Endothelial cell of umbilical vein (primary cell): ENCODE results near the gene ZDHHC22. TPM values are rescaled to one million over a fixed set of nuclear protein-coding genes. Genes with fewer than 3 reads are reported as not detected.

Source experiments
- BruUV-seq: library from RNA; stranded (reverse); fragments of 400-500 nt; replicated peaks from 2 replicates; lab custom pipeline; 2021; lab: Mats Ljungman, UMichigan
- CTCF ChIA-PET: fragments of 300-600, 350-600 bp; sonication (Branson Sonifier 250); formaldehyde crosslinking; loops from one replicate; lab custom pipeline; 2021; ENCODE audit warnings: antibody characterized with exemption, inconsistent platforms; lab: Charles Lee
- POLR2A ChIA-PET: fragments of 300-600, 350-600 bp; sonication (Branson Sonifier 250); formaldehyde crosslinking; loops from one replicate; lab custom pipeline; 2021; ENCODE audit warnings: antibody characterized with exemption, inconsistent platforms; lab: Charles Lee
- DNase-seq: peaks from one replicate; pipeline ENCODE4 v3.0.0-alpha.2; 2011; ENCODE audit warnings: low read depth, low spot score
- FAIRE-seq: peaks from 2 replicates; lab custom pipeline; 2011; peaks lifted over from hg19 to GRCh38; lab: Jason Lieb, UNC
- H2AFZ ChIP-seq: 2 replicates; pipeline ENCODE4 v1.6.0; 2012; ENCODE audit warnings: low read depth, low read length, control low read depth, inconsistent platforms
- H3K27ac ChIP-seq: 2 replicates; pipeline ENCODE4 v1.5.1; 2011; ENCODE audit warnings: low read depth, mild to moderate bottlenecking, control low read depth, low read length, moderate library complexity; ENCODE audit not compliant: insufficient read depth
- H3K27me3 ChIP-seq, 2 experiments: 2 replicates each; pipeline versions ENCODE4 v1.6.0 to v1.6.1; 2011; ENCODE audit warnings: low read length in 2 of 2, mixed read lengths in 1 of 2; ENCODE audit not compliant: control insufficient read depth in 2 of 2, insufficient read depth in 2 of 2
- H3K36me3 ChIP-seq, 2 experiments: 2 replicates in 1 of 2; 3 replicates in 1 of 2; pipeline ENCODE4 v1.5.1; 2011; ENCODE audit warnings: low read length in 2 of 2, mild to moderate bottlenecking in 1 of 2, moderate library complexity in 1 of 2; ENCODE audit not compliant: control insufficient read depth in 2 of 2, insufficient read depth in 2 of 2; ENCODE audit errors: extremely low read depth in 1 of 2
- H3K4me1 ChIP-seq: 3 replicates; pipeline ENCODE4 v1.5.1; 2011; ENCODE audit warnings: mild to moderate bottlenecking, low read length; ENCODE audit not compliant: control insufficient read depth, insufficient read depth; ENCODE audit errors: extremely low read depth
- H3K4me2 ChIP-seq: 2 replicates; pipeline ENCODE4 v1.6.1; 2011; ENCODE audit warnings: low read length, control low read depth, mixed read lengths; ENCODE audit not compliant: insufficient read depth
- H3K4me3 ChIP-seq, 3 experiments: fragments of 200-600 bp in 1 of 3; sonication (generic), shearing (Covaris generic) in 1 of 3; replicated peaks in 1 of 3; 2 replicates each; pipeline ENCODE4 v1.5.1; 2011 to 2016; ENCODE audit warnings: control low read depth in 3 of 3, low read length in 3 of 3, mild to moderate bottlenecking in 2 of 3, inconsistent platforms in 1 of 3, low read depth in 1 of 3, moderate library complexity in 1 of 3; ENCODE audit not compliant: insufficient read depth in 1 of 3
- H3K79me2 ChIP-seq: 2 replicates; pipeline ENCODE4 v1.6.0; 2012; ENCODE audit warnings: low read length, inconsistent platforms; ENCODE audit not compliant: control insufficient read depth, insufficient read depth
- H3K9ac ChIP-seq: replicated peaks from 2 replicates; pipeline ENCODE3; 2011; ENCODE audit warnings: low read length, control low read depth; ENCODE audit not compliant: insufficient read depth; ENCODE audit errors: extremely low read depth
- H3K9me1 ChIP-seq: replicated peaks from 3 replicates; pipeline ENCODE4 v1.6.0; 2011; ENCODE audit warnings: mild to moderate bottlenecking, low read length; ENCODE audit not compliant: control insufficient read depth, insufficient read depth; ENCODE audit errors: extremely low read depth
- H3K9me3 ChIP-seq: replicated peaks from 2 replicates; pipeline ENCODE4 v1.5.1; 2012; ENCODE audit warnings: low read length, inconsistent platforms; ENCODE audit not compliant: control insufficient read depth, insufficient read depth
- H4K20me1 ChIP-seq: replicated peaks from 2 replicates; pipeline ENCODE3; 2011; ENCODE audit warnings: mild to moderate bottlenecking, low read length; ENCODE audit not compliant: control insufficient read depth, insufficient read depth; ENCODE audit errors: extremely low read depth
- CTCF ChIP-seq, 2 donors: IDR thresholded peaks; 1 replicate in 1 of 2; 2 replicates in 1 of 2; pipeline ENCODE4 v1.5.1; 2011; ENCODE audit warnings: low read length in 2 of 2, mild to moderate bottlenecking in 2 of 2, moderate library complexity in 2 of 2, control low read depth in 1 of 2, inconsistent platforms in 1 of 2, low read depth in 1 of 2; ENCODE audit not compliant: insufficient read depth in 1 of 2; ENCODE audit errors: extremely low read depth in 1 of 2
- EZH2 ChIP-seq: IDR thresholded peaks from 2 replicates; pipeline ENCODE4 v1.6.1; 2012; ENCODE audit warnings: borderline replicate concordance, low read depth, mild to moderate bottlenecking, moderate library complexity, low read length, inconsistent platforms; ENCODE audit not compliant: severe bottlenecking
- FOS ChIP-seq: IDR thresholded peaks from 2 replicates; pipeline ENCODE4 v1.6.1; 2011; ENCODE audit warnings: mild to moderate bottlenecking, low read length, moderate library complexity, borderline replicate concordance; ENCODE audit not compliant: insufficient read depth
- GATA2 ChIP-seq: IDR thresholded peaks from 2 replicates; pipeline ENCODE4 v1.7.0; 2011; ENCODE audit warnings: low read depth, mild to moderate bottlenecking, moderate library complexity, mixed read lengths, low read length; ENCODE audit not compliant: insufficient read length, insufficient read depth
- JUN ChIP-seq: IDR thresholded peaks from 2 replicates; pipeline ENCODE4 v1.6.1; 2011; ENCODE audit warnings: borderline replicate concordance, low read depth; ENCODE audit not compliant: insufficient read length, insufficient read depth
- MAX ChIP-seq: IDR thresholded peaks from 2 replicates; pipeline ENCODE4 v1.6.1; 2011; ENCODE audit not compliant: insufficient read depth, insufficient read length
- MYC ChIP-seq: IDR thresholded peaks from one replicate; pipeline ENCODE4 v1.6.1; 2011; ENCODE audit warnings: mild to moderate bottlenecking, low read depth, low read length
- POLR2A ChIP-seq: IDR thresholded peaks from 2 replicates; pipeline ENCODE4 v1.6.1; 2012; ENCODE audit warnings: low read depth, mild to moderate bottlenecking, control low read depth, low read length
- POLR2AphosphoS5 ChIP-seq: IDR thresholded peaks from 2 replicates; pipeline ENCODE4 v1.6.1; 2012; ENCODE audit warnings: low read depth, mild to moderate bottlenecking, control low read depth, low read length, moderate library complexity; ENCODE audit not compliant: insufficient read depth
- dilution Hi-C: fragments of 300-500 bp; cut with MboI; formaldehyde crosslinking; loops from one replicate; pipeline ENCODE4 v1.15.0; 2019; ENCODE audit warnings: low sequenced_read_pairs; ENCODE audit not compliant: extremely low pct_ligation_motif_present
- intact Hi-C: fragments of 100-400 bp; cut with micrococcal nuclease; formaldehyde crosslinking; loops from one replicate; pipeline ENCODE4 v1.10.0; 2022
- polyA plus RNA-seq, 4 experiments: library from polyadenylated mRNA; depleted of rRNA in 3 of 4; stranded (reverse) in 3 of 4; unstranded in 1 of 4; fragments of >200 nt; gene quantifications; 2 replicates each; pipeline versions ENCODE4 v1.2.1 to v1.2.3, GENCODE V29; 2011 to 2012; ENCODE audit warnings: missing spikeins in 1 of 4
- total RNA-seq: library from RNA; stranded (reverse); gene quantifications from 2 replicates; pipeline ENCODE4 v1.2.3, GENCODE V29; 2021

Gene ZDHHC22
- total and polyA plus RNA-seq, 2 donors (not counting 3 experiments of a cell fraction or from before 2014, with no cell fraction given), result 0.03 to 0.24 TPM

GRCh38 chr14:77116172-77116817 is 25.3 kb downstream of the ZDHHC22 start:
- H3K4me3 ChIP-seq, result no peak overlapping the region
- DNase-seq (no peak), FAIRE-seq (no peak)
- BruUV-seq, result no TSS peak
- ChIA-PET POLR2A (no interaction called here), CTCF (interaction anchor here (1.4 to 2.4 kb wide), 5 partner anchors 8 to 47 kb away, joined by 3 to 10 read pairs (median 6); no protein-coding TSS in a partner anchor)
- no peaks in the 10 kb centered on the region for H3K9me1 ChIP-seq
- no peak overlapping the region for H3K9ac ChIP-seq
- H3K4me1 ChIP-seq, result peaks cover 5% of the 10 kb centered on the region
- intact Hi-C loops (no loop called here), dilution Hi-C loops (no loop called here)
- H2AFZ ChIP-seq, result no peak overlapping the region
- H3K79me2 ChIP-seq, result no peaks in the 10 kb centered on the region
- H3K9me3 ChIP-seq, result no peaks in the 10 kb centered on the region
- H3K4me2 ChIP-seq, result no peak overlapping the region
- H3K36me3 ChIP-seq, result peaks cover 14 to 15% of the 10 kb centered on the region in 2 experiments
- H3K27me3 ChIP-seq, result no peaks in the 10 kb centered on the region
- no peak for TF ChIP-seq EZH2
- no peak for TF ChIP-seq CTCF (IDR thresholded peaks at IDR 0.05; ENCODE audit: extremely low read depth in 1 of 2, insufficient read depth in 1 of 2, low read depth in 1 of 2, low read length in 2 of 2)
- TF ChIP-seq POLR2A, result no peak
- TF ChIP-seq MAX, result no peak
- H4K20me1 ChIP-seq, result no peaks in the 10 kb centered on the region
- H3K27ac ChIP-seq, result no peak overlapping the region

- H3K4me2 ChIP-seq, result no peak overlapping the region
- H3K9me3 ChIP-seq, result no peaks in the 10 kb centered on the region
- POLR2A ChIA-PET, result no interaction called here
- FAIRE-seq (no peak), DNase-seq (no peak)
- dilution Hi-C loops (no loop called here), intact Hi-C loops (no loop called here)
- peaks cover 14% of the 10 kb centered on the region for H3K4me1 ChIP-seq
- H4K20me1 ChIP-seq, result no peaks in the 10 kb centered on the region
- no peak overlapping the region for H3K4me3 ChIP-seq
- H3K27ac ChIP-seq, result no peak overlapping the region
- H3K9ac ChIP-seq, result no peak overlapping the region
- H2AFZ ChIP-seq, result no peak overlapping the region
- H3K27me3 ChIP-seq, result no peaks in the 10 kb centered on the region
- CTCF ChIA-PET, result interaction anchor here (1.2 to 1.9 kb wide), 3 partner anchors 9 to 239 kb away, joined by 3 to 11 read pairs (median 4); no protein-coding TSS in a partner anchor
- no TSS peak for BruUV-seq
- no peaks in the 10 kb centered on the region for H3K79me2 ChIP-seq
- TF ChIP-seq POLR2AphosphoS5 (no peak), MAX (no peak), MYC (no peak), EZH2 (no peak), GATA2 (no peak), FOS (no peak), CTCF (IDR thresholded peaks at IDR 0.05; ENCODE audit: extremely low read depth in 1 of 2, insufficient read depth in 1 of 2, low read depth in 1 of 2, low read length in 2 of 2) (no peak), JUN (no peak), POLR2A (no peak)
- peaks cover 12 to 14% of the 10 kb centered on the region in 2 experiments for H3K36me3 ChIP-seq
- no peaks in the 10 kb centered on the region for H3K9me1 ChIP-seq
These were observed 27.0 kb downstream of the ZDHHC22 start for GRCh38 chr14:77114609-77115008.
